GM19395 (cell line): ENCODE data around the gene PTPN13.

Experiments used
- ATAC-seq: cut with Tn5 transposase; IDR thresholded peaks from one replicate; pipeline ENCODE4 v1.9.1; 2021; ENCODE audit warnings: mild to moderate bottlenecking, moderate library complexity; ENCODE audit not compliant: unreplicated experiment

Gene PTPN13

GRCh38 chr4:86586626-86587380 lies 7.3 kb upstream of the PTPN13 start:
- no peak for ATAC-seq

GRCh38 chr4:86587381-86588140 lies 6.6 kb upstream of the PTPN13 start:
- no peak for ATAC-seq

GRCh38 chr4:86592553-86593249 lies 1.4 kb upstream of the PTPN13 start:
- ATAC-seq: no peak

- peak; percentile 30 for ATAC-seq
These were observed 677 bp downstream of the PTPN13 start for GRCh38 chr4:86594559-86595425.

GRCh38 chr4:86595426-86595805 lies 1.3 kb downstream of the PTPN13 start:
- no peak for ATAC-seq

GRCh38 chr4:86596807-86597206 lies 2.7 kb downstream of the PTPN13 start:
- ATAC-seq: no peak

GRCh38 chr4:86600007-86600653 lies 6.0 kb downstream of the PTPN13 start:
- no peak for ATAC-seq

- ATAC-seq: no peak
These were observed 9.3 kb downstream of the PTPN13 start for GRCh38 chr4:86603311-86603885.

- ATAC-seq: no peak
These were observed 12.7 kb downstream of the PTPN13 start for GRCh38 chr4:86606809-86607208.

- no peak for ATAC-seq
These were observed 14.8 kb downstream of the PTPN13 start for GRCh38 chr4:86608757-86609375.

- no peak for ATAC-seq
These were observed 17.6 kb downstream of the PTPN13 start for GRCh38 chr4:86611757-86612156.

- ATAC-seq: no peak
These were observed 19.6 kb downstream of the PTPN13 start for GRCh38 chr4:86613734-86614133.

- no peak for ATAC-seq
These were observed 20.8 kb downstream of the PTPN13 start for GRCh38 chr4:86614865-86615264.

GRCh38 chr4:86615501-86615900 lies 21.4 kb downstream of the PTPN13 start:
- no peak for ATAC-seq

- ATAC-seq: no peak
These were observed 25.5 kb downstream of the PTPN13 start for GRCh38 chr4:86619656-86620055.

- ATAC-seq: no peak
These were observed 27.3 kb downstream of the PTPN13 start for GRCh38 chr4:86621435-86621834.

GRCh38 chr4:86626066-86626465 lies 32.0 kb downstream of the PTPN13 start:
- no peak for ATAC-seq

- no peak for ATAC-seq
These were observed 33.5 kb downstream of the PTPN13 start for GRCh38 chr4:86627462-86628135.

GRCh38 chr4:86630629-86631028 lies 36.5 kb downstream of the PTPN13 start:
- no peak for ATAC-seq
